Stimulated activated CD8-positive, alpha-beta memory T cell treated with anti-CD3 and anti-CD28 coated beads, Interleukin-7, amount 100 ng/mL, for 48 hours (primary cell): ENCODE measurements around the gene DENND6A.
"Not testable (repeated sequence)": the region's sequence is repeated elsewhere in the genome, so short reads cannot be mapped to it uniquely, and the experiment has no call there.

Experiments used
- DNase-seq, 2 donors: peaks; one replicate each; pipeline ENCODE4 v3.0.0-alpha.2; 2020; ENCODE audit warnings: low read depth in 1 of 2; ENCODE audit errors: extremely low read depth in 1 of 2

The DENND6A gene

GRCh38 chr3:57694146-57694545 lies 1.3 kb upstream of the DENND6A start:
- DNase-seq = no peak

DNA sequence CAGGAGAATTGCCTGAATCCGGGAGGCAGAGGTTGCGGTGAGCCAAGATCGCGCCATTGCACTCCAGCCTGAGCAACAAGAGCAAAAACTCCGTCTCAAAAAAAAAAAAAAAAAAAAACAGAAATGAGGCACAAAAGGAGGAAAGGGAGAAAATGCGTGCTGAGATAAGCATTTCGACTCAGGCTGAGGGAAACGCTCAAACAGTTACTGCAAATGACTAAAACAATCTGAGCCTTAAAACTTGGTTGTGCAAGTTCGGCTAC lies 813 bp downstream of the DENND6A start:
- DNase-seq = not testable (repeated sequence)

- no peak for DNase-seq
Observed at GRCh38 chr3:57691411-57692132, 1.3 kb downstream of the DENND6A start.

DNA sequence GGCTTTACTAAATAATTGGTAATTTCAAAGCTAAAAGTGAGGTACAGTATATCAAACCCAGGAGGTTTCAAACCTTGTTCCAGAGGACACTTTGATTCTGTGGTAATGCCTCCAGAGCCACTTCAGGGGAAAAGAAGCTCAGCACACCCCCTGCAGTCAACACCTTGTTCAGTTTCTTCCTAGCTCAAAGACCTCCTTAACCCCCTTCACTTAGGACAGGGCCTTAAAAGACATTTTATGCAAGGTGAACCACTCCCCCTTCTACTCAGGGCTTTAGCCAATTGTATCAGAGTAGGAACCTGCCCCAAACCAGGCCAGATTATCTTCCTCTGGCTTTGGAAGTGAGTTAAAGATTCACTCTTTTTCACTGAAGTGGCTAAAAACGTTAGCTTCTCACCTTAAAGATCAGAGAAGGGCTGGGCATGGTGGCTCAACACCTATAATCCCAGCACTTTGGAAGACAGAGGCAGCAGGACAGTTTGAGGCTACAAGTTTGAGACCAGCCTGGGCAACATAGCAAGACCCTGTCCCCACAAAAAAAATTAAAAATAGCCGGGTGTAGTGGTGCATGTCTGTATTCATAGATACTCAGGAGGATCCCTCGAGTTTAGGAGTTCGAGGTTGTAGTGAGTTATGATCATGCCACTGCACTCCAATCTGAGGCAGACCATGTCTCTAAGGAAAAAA lies 3.4 kb downstream of the DENND6A start:
- no peak for DNase-seq

DNA sequence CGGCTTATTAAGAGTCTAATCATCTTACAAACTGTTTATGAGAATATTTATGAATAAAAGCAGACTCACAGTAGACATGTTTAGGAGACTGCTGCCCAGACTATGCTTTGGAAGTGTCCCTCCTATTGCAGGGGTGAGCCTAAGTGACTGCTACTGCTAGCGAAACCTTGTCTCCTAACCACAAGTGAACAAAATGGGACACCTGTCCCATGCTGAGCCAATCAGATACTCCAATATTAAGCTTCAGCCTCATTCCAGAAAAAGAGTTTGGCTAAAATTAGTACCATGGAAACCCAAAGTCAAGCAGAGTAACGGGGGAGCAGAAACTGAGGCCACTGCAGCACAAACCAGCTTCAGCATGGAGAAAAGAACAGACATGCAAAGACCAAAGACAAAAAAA lies 4.6 kb downstream of the DENND6A start:
- no peak for DNase-seq

DNA sequence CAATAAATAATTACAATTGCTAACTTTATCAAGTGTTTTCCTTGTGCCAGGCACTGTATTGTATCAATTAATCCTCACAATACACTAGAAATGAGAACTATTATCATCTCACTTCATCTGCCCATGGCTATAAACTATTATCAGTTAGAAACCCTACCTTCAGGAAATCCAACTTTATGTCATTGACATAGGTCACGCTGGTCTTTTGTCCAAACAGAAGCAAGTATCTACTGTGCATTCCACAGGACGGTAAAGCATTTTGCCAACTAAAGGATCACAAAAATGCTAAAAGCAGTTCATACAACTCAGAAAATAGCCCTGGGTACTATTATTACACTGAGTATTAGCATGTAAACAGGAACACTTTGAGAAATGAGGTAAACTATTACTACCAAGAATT lies 9.6 kb downstream of the DENND6A start:
- no peak for DNase-seq

DNA sequence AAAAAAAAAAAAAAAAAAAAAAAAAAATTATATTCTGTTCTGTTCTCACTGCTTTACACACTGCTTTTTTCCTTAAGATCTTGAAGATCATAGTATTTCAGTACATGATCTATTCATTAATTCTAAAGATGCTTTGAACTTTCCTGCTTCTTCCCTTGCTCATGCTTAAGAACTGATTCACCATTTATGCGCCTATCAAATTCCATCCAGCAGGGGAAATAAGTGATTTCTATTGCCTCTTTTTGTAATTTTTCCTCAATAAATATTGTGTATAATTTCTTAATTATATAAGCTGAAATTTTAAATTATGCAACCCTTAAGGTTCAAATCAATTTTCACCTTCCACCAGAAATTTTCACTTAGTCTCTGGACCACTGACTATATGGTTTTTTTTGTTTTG lies 10.6 kb downstream of the DENND6A start:
- DNase-seq = no peak

- DNase-seq = no peak
Observed at GRCh38 chr3:57681691-57682090, 11.2 kb downstream of the DENND6A start.

DNA sequence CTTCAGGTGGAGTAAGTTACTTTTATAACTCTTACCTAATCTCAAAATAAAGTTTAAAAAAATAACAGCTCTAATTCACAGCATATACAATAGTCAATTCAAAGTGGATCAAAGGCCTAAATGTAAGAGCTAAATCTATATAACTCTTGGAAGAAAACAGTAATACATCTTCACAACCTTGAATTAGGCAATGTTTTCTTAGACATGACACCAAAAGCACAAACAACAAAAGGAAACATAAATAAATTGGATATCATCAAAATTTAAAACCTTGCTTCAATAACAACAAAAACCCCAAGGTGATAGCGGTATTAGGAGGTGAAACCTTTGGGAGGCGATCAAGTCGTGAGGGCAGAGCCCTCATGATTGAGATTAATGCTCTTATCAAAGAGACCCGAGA lies 12.8 kb downstream of the DENND6A start:
- no peak for DNase-seq

GRCh38 chr3:57675530-57675929 lies 17.3 kb downstream of the DENND6A start:
- no peak for DNase-seq

DNA sequence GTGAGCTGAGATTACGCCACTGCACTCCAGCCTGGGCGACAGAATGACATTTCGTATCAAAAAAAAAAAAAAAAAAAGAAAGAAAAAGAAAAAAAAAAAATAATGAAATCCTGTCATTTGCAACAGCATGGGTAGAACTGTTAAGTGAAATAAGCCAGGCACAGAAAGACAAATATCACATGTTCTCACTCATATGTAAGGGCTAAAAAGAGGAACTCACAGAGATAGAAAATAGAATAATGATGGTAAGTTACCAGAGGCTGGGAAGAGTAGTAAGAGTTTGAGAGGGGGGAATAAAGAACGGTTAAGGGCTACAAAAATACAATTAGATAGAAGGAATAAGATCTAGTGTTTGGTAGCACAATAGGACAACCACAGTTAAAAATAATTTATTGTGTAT lies 19.7 kb downstream of the DENND6A start:
- no peak for DNase-seq

GRCh38 chr3:57670543-57670942 lies 22.3 kb downstream of the DENND6A start:
- DNase-seq = no peak

- no peak for DNase-seq
Observed at GRCh38 chr3:57661404-57661803, 31.5 kb downstream of the DENND6A start.

GRCh38 chr3:57659806-57660439 lies 33.0 kb downstream of the DENND6A start:
- DNase-seq = no peak

- DNase-seq = no peak
Observed at GRCh38 chr3:57659004-57659673, 33.7 kb downstream of the DENND6A start.

DNA sequence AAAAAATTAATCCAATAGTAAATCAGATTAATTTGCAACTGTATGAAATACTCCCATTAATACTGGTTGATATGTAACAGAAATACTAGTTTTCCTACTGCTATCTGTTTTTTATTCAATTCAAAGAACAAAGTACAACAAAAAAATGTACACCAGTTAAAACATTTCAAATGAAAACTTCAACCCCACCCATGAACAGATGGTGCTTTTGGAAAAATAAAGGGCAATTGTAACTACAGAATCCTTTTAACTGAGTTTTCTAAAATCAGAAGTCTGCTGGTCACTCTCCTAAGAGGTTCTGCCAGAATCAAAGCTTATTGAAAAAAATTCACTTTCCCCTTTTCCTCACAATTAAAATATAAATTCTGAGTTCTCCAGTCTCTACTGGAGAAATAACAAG lies 34.3 kb downstream of the DENND6A start:
- no peak for DNase-seq

- no peak for DNase-seq
Observed at GRCh38 chr3:57655727-57656126, 37.1 kb downstream of the DENND6A start.

DNA sequence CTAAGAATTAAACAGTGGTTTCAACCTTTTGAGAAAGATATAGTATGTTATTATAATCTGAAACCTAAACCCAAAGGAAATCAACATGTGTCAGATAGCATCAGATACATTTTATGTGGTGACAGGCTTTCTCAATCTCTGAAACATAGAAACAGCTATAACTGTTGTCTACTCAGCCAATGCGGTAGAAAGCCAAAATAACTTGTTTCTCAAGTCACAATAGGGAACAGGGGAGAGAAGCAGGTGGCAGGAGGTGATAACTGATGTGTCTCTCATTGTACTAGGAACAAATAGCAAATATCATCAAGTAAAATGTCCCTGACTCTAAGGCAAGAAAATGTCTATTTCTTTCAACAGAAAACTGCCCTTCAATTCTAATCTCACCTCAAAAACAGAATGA lies 38.6 kb downstream of the DENND6A start:
- no peak for DNase-seq

- no peak for DNase-seq
Observed at GRCh38 chr3:57652203-57652602, 40.7 kb downstream of the DENND6A start.

- no peak for DNase-seq
Observed at GRCh38 chr3:57647292-57647940, 45.5 kb downstream of the DENND6A start.

- no peak for DNase-seq
Observed at GRCh38 chr3:57646723-57647122, 46.2 kb downstream of the DENND6A start.
